ENCODE data around the gene RFTN1. TPM values are rescaled to one million over a fixed set of nuclear protein-coding genes. Genes with fewer than 3 reads are reported as not detected.

RFTN1 gene
- total and polyA plus RNA-seq, 2 donors from 2014 or later = 15.3 to 34.1 TPM

DNA sequence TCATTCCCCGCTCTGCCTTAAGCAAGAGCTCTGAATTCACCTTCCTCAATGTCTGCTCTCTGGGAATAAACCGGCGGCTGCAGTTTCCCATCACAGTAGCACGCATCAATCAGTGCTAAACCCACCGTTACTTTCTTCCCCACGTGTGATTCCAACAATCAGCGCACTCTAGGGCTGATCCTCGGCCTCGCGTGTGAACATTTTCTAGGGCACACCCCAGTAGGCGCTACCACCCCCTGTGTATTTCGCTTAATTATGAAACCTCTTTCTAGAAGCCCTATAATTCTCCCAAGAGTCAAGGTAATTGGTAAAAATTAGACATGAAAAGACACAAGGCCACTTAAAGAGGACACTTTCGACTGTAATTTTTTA is 87.5 kb downstream of the RFTN1 start:
- H3K4me3 ChIP-seq (ENCODE audit: low read length in 3 of 3) = no peak overlapping the region
- TF ChIP-seq, protein P1, sequence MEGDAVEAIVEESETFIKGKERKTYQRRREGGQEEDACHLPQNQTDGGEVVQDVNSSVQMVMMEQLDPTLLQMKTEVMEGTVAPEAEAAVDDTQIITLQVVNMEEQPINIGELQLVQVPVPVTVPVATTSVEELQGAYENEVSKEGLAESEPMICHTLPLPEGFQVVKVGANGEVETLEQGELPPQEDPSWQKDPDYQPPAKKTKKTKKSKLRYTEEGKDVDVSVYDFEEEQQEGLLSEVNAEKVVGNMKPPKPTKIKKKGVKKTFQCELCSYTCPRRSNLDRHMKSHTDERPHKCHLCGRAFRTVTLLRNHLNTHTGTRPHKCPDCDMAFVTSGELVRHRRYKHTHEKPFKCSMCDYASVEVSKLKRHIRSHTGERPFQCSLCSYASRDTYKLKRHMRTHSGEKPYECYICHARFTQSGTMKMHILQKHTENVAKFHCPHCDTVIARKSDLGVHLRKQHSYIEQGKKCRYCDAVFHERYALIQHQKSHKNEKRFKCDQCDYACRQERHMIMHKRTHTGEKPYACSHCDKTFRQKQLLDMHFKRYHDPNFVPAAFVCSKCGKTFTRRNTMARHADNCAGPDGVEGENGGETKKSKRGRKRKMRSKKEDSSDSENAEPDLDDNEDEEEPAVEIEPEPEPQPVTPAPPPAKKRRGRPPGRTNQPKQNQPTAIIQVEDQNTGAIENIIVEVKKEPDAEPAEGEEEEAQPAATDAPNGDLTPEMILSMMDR (IDR thresholded peaks at IDR 0.05; ENCODE audit: borderline replicate concordance, extremely low read depth, insufficient read depth) = no peak
- no peaks in the 10 kb centered on the region for H3K27me3 ChIP-seq (ENCODE audit: control insufficient read depth, insufficient read depth, low read length)
- no peaks in the 10 kb centered on the region for H3K36me3 ChIP-seq (ENCODE audit: control insufficient read depth in 2 of 3, insufficient read depth in 3 of 3, low read length in 3 of 3)
- no peaks in the 10 kb centered on the region for H3K9me3 ChIP-seq (ENCODE audit: control insufficient read depth in 2 of 3, insufficient read depth in 1 of 3, low read length in 3 of 3)
- FAIRE-seq (no peak), DNase-seq (no peak)
- no peak overlapping the region for H3K27ac ChIP-seq (ENCODE audit: low read depth in 2 of 2, low read length in 2 of 2)
- H3K4me1 ChIP-seq (ENCODE audit: control insufficient read depth in 2 of 3, insufficient read depth in 2 of 3, low read depth in 1 of 3, low read length in 3 of 3) = no peaks in the 10 kb centered on the region
- intact Hi-C loops (cut with DNase I) = no loop called here
- no peak overlapping the region for H3K9ac ChIP-seq (ENCODE audit: low read length in 3 of 3)

DNA sequence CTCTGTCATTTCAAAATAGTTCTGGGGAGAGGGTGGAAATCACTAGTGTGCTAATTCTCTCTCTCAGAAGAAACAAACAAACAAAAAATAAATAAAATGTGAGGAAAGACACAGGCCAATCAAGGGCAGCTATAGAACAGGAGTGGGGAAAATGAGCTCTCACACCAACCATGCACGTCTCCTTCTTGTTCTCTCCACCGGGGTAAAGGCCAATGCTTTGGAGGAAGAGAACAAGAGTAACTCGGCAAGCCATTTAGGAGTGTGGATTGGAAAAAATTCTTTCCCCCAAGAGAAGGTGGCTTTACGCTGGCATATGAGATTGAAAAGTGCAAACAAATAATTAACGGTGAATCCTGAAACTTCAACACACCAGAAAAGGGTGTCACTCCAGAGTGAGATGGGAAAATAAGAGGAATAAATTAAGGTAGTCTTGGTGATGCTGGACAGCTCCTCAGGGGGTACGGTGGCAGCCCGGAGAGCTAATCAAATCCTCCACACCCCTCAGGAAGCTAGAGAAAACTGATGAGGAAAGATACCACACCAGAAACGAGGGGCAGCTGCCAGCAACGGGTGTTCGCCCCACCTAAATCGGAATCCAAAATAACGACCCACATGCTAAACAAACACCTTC is 88.0 kb downstream of the RFTN1 start:
- intact Hi-C loops (cut with DNase I) = no loop called here

DNA sequence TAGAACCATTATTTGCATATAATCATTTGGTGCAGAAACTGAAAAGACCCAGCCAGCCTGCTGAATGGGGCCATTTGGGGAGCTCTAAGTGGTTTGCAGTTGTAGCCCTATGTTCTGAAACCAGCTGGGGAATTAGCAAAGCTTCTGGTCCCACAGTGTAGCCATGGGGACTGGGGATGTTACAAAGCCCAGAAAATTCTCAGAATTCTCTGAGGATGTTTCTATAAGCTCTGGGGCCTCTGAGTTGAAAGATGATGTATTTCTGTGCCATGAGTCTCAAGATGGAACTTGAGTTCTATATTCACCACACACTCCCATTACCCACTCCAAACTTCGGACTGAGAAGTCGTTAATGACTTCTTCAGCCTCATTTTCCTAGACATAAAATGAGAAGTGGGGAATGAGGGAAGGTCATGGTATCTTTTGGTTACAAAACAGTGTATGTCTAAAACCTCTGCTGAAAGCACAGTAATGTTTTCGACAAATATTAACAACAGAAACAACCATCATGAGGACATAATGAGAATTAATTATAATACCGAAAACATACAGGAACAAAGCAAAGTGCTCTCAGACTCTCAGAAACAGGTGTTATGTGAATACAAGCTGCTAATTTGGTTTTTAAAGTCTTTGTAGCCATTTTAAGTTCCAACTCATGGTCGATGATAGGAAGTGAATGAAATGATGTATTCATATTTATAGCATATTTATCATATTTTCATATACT is 89.4 kb downstream of the RFTN1 start:
- FAIRE-seq = no peak
- Histone ChIP-seq H3K27me3 (ENCODE audit: control insufficient read depth, insufficient read depth, low read length) (no peaks in the 10 kb centered on the region), H3K4me1 (ENCODE audit: control insufficient read depth in 2 of 3, insufficient read depth in 2 of 3, low read depth in 1 of 3, low read length in 3 of 3) (no peaks in the 10 kb centered on the region), H3K36me3 (ENCODE audit: control insufficient read depth in 2 of 3, insufficient read depth in 3 of 3, low read length in 3 of 3) (no peaks in the 10 kb centered on the region), H3K27ac (ENCODE audit: low read depth in 2 of 2, low read length in 2 of 2) (no peak overlapping the region), H3K4me3 (ENCODE audit: low read length in 3 of 3) (no peak overlapping the region), H3K9me3 (ENCODE audit: control insufficient read depth in 2 of 3, insufficient read depth in 1 of 3, low read length in 3 of 3) (no peaks in the 10 kb centered on the region), H3K9ac (ENCODE audit: low read length in 3 of 3) (no peak overlapping the region)
- intact Hi-C loops (cut with DNase I) = no loop called here
- DNase-seq = no peak
- TF ChIP-seq, protein P1 (IDR thresholded peaks at IDR 0.05; ENCODE audit: borderline replicate concordance, extremely low read depth, insufficient read depth) = no peak

More for the DNA sequence above, 88.0 kb downstream of the RFTN1 start:
- Histone ChIP-seq H3K27me3 (ENCODE audit: control insufficient read depth, insufficient read depth, low read length) (no peaks in the 10 kb centered on the region), H3K9ac (ENCODE audit: low read length in 3 of 3) (no peak overlapping the region), H3K27ac (ENCODE audit: low read depth in 2 of 2, low read length in 2 of 2) (no peak overlapping the region), H3K4me3 (ENCODE audit: low read length in 3 of 3) (no peak overlapping the region), H3K9me3 (ENCODE audit: control insufficient read depth in 2 of 3, insufficient read depth in 1 of 3, low read length in 3 of 3) (no peaks in the 10 kb centered on the region), H3K36me3 (ENCODE audit: control insufficient read depth in 2 of 3, insufficient read depth in 3 of 3, low read length in 3 of 3) (no peaks in the 10 kb centered on the region), H3K4me1 (ENCODE audit: control insufficient read depth in 2 of 3, insufficient read depth in 2 of 3, low read depth in 1 of 3, low read length in 3 of 3) (no peaks in the 10 kb centered on the region)
- TF ChIP-seq, protein P1 (IDR thresholded peaks at IDR 0.05; ENCODE audit: borderline replicate concordance, extremely low read depth, insufficient read depth) = no peak
- no peak for FAIRE-seq
- no peak for DNase-seq
